ENCODE results near the gene PYCARD. TPM values are rescaled to one million over a fixed set of nuclear protein-coding genes. Genes with fewer than 3 reads are reported as not detected.

Gene PYCARD
- total RNA-seq, 1 donor from 2014 or later, result 1.7 TPM

GRCh38 chr16:31243734-31244670, 41.4 kb upstream of the PYCARD start:
- H3K4me1 Mint-ChIP-seq, result peaks cover 4% of the 10 kb centered on the region
- no peak overlapping the region for H3K4me3 Mint-ChIP-seq
- H3K27ac Mint-ChIP-seq (ENCODE audit: unreplicated experiment), result no peak overlapping the region
- no peak for TF ChIP-seq CTCF (conservative IDR thresholded peaks at IDR 0.05)
- no peaks in the 10 kb centered on the region for H3K36me3 Mint-ChIP-seq (ENCODE audit: low read depth)
- peaks cover 45% of the 10 kb centered on the region for H3K27me3 Mint-ChIP-seq (ENCODE audit: low read depth)
- H3K9me3 Mint-ChIP-seq, result no peaks in the 10 kb centered on the region
- DNase-seq (ENCODE audit: low read depth, low spot score), result no peak

GRCh38 chr16:31242206-31242605, 39.6 kb upstream of the PYCARD start:
- Mint-ChIP-seq H3K4me1 (peaks cover 4% of the 10 kb centered on the region), H3K36me3 (ENCODE audit: low read depth) (no peaks in the 10 kb centered on the region), H3K27me3 (ENCODE audit: low read depth) (peaks cover 30% of the 10 kb centered on the region), H3K27ac (ENCODE audit: unreplicated experiment) (no peak overlapping the region), H3K4me3 (no peak overlapping the region), H3K9me3 (no peaks in the 10 kb centered on the region)
- no peak for DNase-seq (ENCODE audit: low read depth, low spot score)
- no peak for TF ChIP-seq CTCF (conservative IDR thresholded peaks at IDR 0.05)

GRCh38 chr16:31238041-31238440, 35.5 kb upstream of the PYCARD start:
- DNase-seq (ENCODE audit: low read depth, low spot score), result no peak
- no peak overlapping the region for H3K4me3 Mint-ChIP-seq
- peaks cover 4% of the 10 kb centered on the region for H3K9me3 Mint-ChIP-seq
- peaks cover 13% of the 10 kb centered on the region for H3K27me3 Mint-ChIP-seq (ENCODE audit: low read depth)
- no peaks in the 10 kb centered on the region for H3K36me3 Mint-ChIP-seq (ENCODE audit: low read depth)
- peak overlapping the region; percentile 32 for H3K27ac Mint-ChIP-seq (ENCODE audit: unreplicated experiment)
- TF ChIP-seq CTCF (conservative IDR thresholded peaks at IDR 0.05), result no peak
- H3K4me1 Mint-ChIP-seq, result no peaks in the 10 kb centered on the region

- Mint-ChIP-seq H3K36me3 (ENCODE audit: low read depth) (no peaks in the 10 kb centered on the region), H3K4me3 (no peak overlapping the region), H3K9me3 (peaks cover 4% of the 10 kb centered on the region), H3K27ac (ENCODE audit: unreplicated experiment) (peak overlapping the region; percentile 43), H3K27me3 (ENCODE audit: low read depth) (peaks cover 6% of the 10 kb centered on the region), H3K4me1 (peaks cover 3% of the 10 kb centered on the region)
- TF ChIP-seq CTCF (conservative IDR thresholded peaks at IDR 0.05), result no peak
- no peak for DNase-seq (ENCODE audit: low read depth, low spot score)
Measured at GRCh38 chr16:31229501-31229900, 26.9 kb upstream of the PYCARD start.

- H3K27ac Mint-ChIP-seq (ENCODE audit: unreplicated experiment), result no peak overlapping the region
- DNase-seq (ENCODE audit: low read depth, low spot score), result no peak
- no peak for TF ChIP-seq CTCF (conservative IDR thresholded peaks at IDR 0.05)
- H3K4me1 Mint-ChIP-seq, result peaks cover 3% of the 10 kb centered on the region
- no peaks in the 10 kb centered on the region for H3K9me3 Mint-ChIP-seq
- no peak overlapping the region for H3K4me3 Mint-ChIP-seq
- H3K36me3 Mint-ChIP-seq (ENCODE audit: low read depth), result no peaks in the 10 kb centered on the region
- peaks cover 4% of the 10 kb centered on the region for H3K27me3 Mint-ChIP-seq (ENCODE audit: low read depth)
Measured at GRCh38 chr16:31228206-31228605, 25.6 kb upstream of the PYCARD start.
